Inflammatory macrophage (primary cell): ENCODE results near the gene ATP5F1E.
"Not testable (repeated sequence)": the region's sequence is repeated elsewhere in the genome, so short reads cannot be mapped to it uniquely, and the experiment has no call there.

Source experiments
- DNase-seq, 2 donors: peaks; one replicate each; pipeline ENCODE4 v3.0.0-alpha.2; 2020 to 2022

ATP5F1E gene

GRCh38 chr20:59019217-59019616, 12.9 kb downstream of the ATP5F1E start, which contains the start of gene TUBB1:
Gene TUBB1, plus strand, starts transcription at chr20:59019429. Its CDS starts 94 bp downstream, at chr20:59019523.
- no peak for DNase-seq

GRCh38 chr20:59018817-59019216, 13.3 kb downstream of the ATP5F1E start:
- no peak for DNase-seq

GRCh38 chr20:59017493-59018231, 14.5 kb downstream of the ATP5F1E start:
- no peak for DNase-seq

DNA sequence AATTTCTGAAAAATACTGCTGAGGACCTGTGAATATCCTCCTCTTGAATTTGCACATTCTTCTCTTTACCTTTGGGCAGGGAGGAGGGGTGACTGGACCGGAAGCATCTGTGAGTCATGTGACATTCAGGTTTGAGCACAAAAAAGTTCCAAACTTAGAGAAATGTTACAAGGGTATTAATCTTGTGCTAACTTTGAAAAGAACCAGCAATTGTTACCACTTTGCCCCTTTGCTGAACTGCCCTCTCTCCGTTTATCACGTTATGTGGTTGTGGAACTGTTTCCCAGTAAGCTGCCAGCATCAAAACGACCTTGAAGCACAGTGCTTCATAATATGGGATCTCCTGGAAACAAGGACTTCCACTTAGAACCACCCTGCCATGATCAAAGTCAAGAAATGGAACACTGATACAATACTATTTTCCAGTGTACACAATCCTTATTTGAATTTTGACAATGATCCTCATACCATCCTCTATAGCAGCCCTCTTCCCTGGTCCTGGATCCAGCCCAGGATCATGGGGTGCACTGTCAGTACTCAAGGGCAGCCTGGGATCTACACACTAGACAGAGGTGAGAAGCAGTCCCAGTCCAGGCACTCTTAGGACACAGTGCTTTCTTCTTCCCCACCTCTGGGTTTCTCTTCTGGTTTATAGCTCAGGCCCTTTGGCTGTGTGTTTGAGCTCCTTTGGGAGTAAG, 15.2 kb downstream of the ATP5F1E start:
- no peak for DNase-seq

DNA sequence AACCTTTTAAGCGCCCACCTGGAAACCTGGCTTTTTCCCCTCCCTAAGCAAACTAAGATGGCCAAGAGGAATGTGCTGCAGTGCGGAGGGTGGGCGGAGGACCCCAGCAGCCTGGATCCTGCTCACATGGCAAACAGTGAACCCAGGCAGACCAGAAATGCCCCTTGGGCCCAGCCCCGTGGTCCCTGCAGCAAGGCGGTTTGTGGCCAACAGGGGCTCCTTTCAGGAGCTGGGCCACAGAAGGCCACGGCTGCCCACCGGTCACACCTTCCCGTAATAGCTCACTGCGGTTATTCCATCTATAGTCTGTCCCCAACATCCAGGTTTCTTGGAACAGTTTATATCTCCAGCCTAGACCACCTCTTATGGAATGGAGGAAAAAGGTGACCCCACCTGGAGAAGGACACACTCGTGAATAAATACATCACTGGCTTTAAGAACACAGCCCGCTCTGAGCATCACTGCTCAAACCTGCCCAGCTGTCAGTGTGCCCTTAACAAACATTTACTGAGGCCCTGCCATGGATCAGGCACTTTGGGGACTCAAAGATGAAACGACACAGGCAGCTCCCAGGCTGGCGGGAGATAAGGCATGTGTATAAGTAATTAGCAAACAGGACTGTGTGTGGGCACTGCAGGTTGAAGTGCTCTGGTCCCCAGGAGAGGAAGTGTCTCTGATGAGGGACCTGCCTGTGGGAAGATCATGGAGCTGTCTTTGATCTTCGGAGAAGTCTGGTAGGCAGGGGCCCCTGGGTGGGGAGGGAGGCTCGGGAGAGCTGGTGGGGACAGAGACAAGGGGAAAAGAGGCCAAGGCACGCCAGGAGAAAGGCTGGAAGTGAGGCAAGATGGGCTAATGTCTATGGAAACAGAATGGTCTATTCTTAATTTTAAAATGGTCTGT, 16.1 kb downstream of the ATP5F1E start:
- DNase-seq, result no peak

- DNase-seq, result no peak
Observed at GRCh38 chr20:59015411-59015810, 16.7 kb downstream of the ATP5F1E start.

DNA sequence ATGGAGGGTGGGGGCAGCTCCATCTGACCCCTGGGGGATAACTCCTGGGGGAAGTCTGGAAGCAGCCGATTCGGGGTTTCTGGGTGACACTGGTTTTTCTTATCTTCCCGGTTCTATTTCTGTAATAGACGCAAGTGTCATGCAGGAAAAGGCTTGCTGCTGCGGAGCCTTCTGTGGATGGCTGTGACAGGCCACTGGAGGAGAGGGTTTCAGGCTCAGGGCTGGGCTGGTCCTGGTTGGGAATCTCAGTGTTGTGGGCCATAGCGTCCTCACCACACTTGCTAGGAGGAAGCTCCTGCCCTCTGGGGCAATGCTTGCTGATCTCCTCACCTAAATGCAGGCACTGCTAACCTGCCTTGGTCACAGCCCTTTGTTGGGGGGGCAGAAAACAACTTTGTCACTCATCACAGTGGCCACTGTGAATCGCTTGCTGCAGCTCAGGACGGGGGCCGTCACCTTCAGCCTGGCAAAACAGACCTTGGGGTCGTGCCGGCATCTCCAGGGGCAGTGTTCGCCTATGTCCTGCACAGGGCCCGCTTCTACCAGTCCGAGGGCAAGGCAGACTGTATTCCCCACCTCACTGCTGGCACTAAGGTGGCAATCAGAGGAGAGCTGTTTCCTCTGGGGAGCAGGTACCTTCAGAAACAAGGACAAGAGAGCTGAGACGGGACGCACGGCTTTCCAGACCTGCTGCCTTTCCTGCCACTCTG, 17.3 kb downstream of the ATP5F1E start:
- DNase-seq, result no peak

GRCh38 chr20:59013959-59014608, 18.1 kb downstream of the ATP5F1E start:
- no peak for DNase-seq

GRCh38 chr20:59013031-59013951, 18.8 kb downstream of the ATP5F1E start:
- DNase-seq, result no peak

GRCh38 chr20:59011874-59012157, 20.3 kb downstream of the ATP5F1E start:
- not testable (repeated sequence) for DNase-seq

DNA sequence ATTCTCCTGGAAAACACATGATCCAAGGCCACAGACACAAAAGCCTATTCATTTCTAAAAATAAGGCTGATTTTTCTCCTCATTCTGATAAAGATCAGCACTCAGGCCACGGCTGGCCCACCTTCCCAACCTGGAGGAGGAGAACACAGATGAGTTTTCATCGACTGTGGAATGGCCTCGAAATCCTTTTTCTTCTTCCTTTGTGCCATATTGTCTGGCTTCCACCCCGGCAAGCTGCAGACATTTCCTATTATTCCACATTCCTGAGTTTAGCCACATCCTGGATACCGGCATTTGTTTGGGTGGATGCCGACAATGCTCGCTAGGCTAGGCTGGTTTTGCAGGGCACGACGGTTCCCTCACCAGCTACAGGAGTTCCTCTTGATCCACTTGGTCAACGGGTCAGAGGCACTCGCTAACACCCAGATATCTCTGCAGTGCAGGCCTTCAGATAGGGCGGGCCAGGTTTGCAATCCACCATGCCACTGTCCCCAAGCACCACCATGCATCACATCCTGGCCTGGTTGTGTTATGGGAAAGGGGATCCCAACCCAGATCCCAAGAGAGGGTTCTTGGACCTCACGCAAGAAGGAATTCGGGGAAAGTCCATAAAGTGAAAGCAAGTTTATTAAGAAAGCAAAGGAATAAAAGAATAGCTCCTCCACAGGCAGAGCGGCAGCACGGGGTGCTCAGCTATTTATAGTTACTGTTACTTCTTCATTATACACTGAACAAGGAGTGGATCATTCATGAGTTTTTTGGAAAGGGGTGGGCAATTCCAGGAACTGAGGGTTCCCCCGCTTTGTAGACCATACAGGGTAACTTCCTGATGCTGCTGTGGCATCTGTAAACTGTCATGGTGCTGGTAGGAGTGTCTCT, 20.9 kb downstream of the ATP5F1E start:
- peak; percentile 88 to 91 for DNase-seq

DNA sequence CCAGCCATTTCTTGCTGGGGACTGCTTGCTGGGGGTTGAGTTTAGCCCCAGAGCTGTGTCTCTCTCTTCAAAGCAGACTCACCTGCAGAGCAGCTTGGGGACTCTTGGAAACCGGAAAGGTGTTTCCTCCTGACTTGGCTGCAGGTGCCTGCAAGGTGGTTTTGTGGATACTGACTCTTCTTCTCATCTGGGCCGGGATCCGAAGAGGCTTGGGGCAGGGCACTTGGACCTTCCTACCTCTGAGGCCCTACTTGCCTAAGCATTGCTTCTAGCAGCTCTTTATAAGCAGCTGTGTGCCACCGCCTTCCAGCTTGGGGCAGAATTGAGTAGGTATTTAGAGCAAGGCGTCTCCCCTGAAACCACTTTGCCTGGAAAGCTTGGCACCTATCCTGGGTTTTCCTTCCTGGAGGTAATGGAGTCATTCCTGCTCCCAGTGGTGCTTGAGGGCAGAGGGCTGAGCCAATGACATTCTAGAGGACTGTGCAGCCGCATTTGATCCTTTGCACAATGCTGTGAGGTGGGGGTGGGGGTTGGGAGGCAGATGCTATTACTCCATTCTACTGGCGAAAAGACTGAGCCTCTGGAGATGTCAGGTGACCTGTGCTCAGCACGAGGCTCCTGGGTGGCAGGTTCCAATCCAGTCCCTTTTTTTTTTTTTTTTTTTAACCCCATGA, 21.7 kb downstream of the ATP5F1E start:
- DNase-seq, result no peak

DNA sequence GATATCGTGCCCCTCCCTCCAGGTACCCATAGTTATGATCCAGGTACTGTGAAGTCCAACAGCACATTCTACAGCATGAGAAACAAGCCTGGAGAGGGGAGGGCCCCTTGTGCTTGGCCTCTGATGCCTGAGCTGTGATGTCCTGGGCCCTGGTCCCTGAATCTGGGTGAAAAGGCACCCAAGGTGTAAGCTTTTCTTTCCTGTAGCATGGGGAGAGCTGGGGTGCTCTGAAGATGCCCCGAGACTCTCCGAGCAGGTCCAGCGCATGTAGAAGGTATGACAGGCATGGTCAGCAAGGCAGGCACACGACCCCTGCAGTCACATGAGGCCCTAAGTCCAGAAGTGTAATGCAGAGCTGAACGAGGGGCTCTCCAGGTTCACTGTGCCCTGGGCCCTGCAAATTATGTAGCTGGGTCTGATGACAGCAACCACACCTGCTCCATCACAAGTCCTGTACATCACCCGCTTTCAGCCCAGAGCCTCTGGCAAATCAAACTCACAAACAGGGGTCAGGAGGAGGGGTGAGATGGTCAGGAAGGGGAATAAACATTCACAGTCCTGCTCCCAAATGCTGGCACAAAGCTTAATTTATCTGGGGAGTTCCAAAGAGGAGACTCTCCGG, 23.3 kb downstream of the ATP5F1E start:
- no peak for DNase-seq

- peak; percentile 92 to 95 for DNase-seq
Observed at GRCh38 chr20:59007665-59008511, 24.2 kb downstream of the ATP5F1E start.

GRCh38 chr20:59006864-59007664, 25.1 kb downstream of the ATP5F1E start, which contains the start of gene CTSZ:
Gene CTSZ, minus strand, starts transcription at chr20:59007254. Its CDS starts 126 bp downstream, at chr20:59007128.
- peak; percentile 75 to 83 for DNase-seq

GRCh38 chr20:59006167-59006863, 25.8 kb downstream of the ATP5F1E start:
- peak in 1 of 2 donors; percentile 14 for DNase-seq
